EL (cell line): ENCODE measurements around the gene METTL24.

Source experiments
- DNase-seq: peaks from one replicate; pipeline ENCODE4 v3.0.0-alpha.2; 2016

Gene METTL24

GRCh38 chr6:110357664-110358552 is at the start of gene METTL24:
METTL24 (minus strand) TSS chr6:110358349; CDS start chr6:110358272, 77 bp downstream.
- DNase-seq, result peak; percentile 11

- no peak for DNase-seq
Measured at GRCh38 chr6:110404607-110405006, 46.5 kb upstream of the METTL24 start.

GRCh38 chr6:110401585-110402176 is 43.5 kb upstream of the METTL24 start:
- DNase-seq, result no peak

GRCh38 chr6:110400208-110400607 is 42.1 kb upstream of the METTL24 start:
- no peak for DNase-seq

- DNase-seq, result no peak
Measured at GRCh38 chr6:110399219-110400071, 41.3 kb upstream of the METTL24 start.

- peak; percentile 62 for DNase-seq
Measured at GRCh38 chr6:110398778-110399177, 40.6 kb upstream of the METTL24 start.

GRCh38 chr6:110395221-110395620 is 37.1 kb upstream of the METTL24 start:
- no peak for DNase-seq

- no peak for DNase-seq
Measured at GRCh38 chr6:110394409-110394808, 36.3 kb upstream of the METTL24 start.

GRCh38 chr6:110392727-110393126 is 34.6 kb upstream of the METTL24 start:
- no peak for DNase-seq

GRCh38 chr6:110390404-110390803 is 32.3 kb upstream of the METTL24 start:
- no peak for DNase-seq

- no peak for DNase-seq
Measured at GRCh38 chr6:110389689-110390382, 31.7 kb upstream of the METTL24 start.

GRCh38 chr6:110387986-110388385 is 29.8 kb upstream of the METTL24 start:
- DNase-seq, result no peak

- no peak for DNase-seq
Measured at GRCh38 chr6:110385458-110385863, 27.3 kb upstream of the METTL24 start.

GRCh38 chr6:110378552-110378951 is 20.4 kb upstream of the METTL24 start:
- no peak for DNase-seq

- no peak for DNase-seq
Measured at GRCh38 chr6:110369066-110369465, 10.9 kb upstream of the METTL24 start.

GRCh38 chr6:110368284-110368683 is 10.1 kb upstream of the METTL24 start:
- no peak for DNase-seq

- no peak for DNase-seq
Measured at GRCh38 chr6:110367825-110368224, 9.7 kb upstream of the METTL24 start.

GRCh38 chr6:110366975-110367374 is 8.8 kb upstream of the METTL24 start:
- DNase-seq, result no peak

- no peak for DNase-seq
Measured at GRCh38 chr6:110366256-110366655, 8.1 kb upstream of the METTL24 start.

- no peak for DNase-seq
Measured at GRCh38 chr6:110364364-110365105, 6.4 kb upstream of the METTL24 start.

GRCh38 chr6:110363748-110364147 is 5.6 kb upstream of the METTL24 start:
- DNase-seq, result no peak

GRCh38 chr6:110360676-110361075 is 2.5 kb upstream of the METTL24 start:
- DNase-seq, result no peak
